Measurements from ENCODE around the gene CDK15. TPM values are rescaled to one million over a fixed set of nuclear protein-coding genes. Genes with fewer than 3 reads are reported as not detected.

CDK15 gene
- total RNA-seq, 2 donors from 2014 or later, result 1.5 to 8.3 TPM

- H3K4me1 ChIP-seq (ENCODE audit: control insufficient read depth in 1 of 2, low read depth in 2 of 2), result peaks cover 0 to 5% of the 10 kb centered on the region in 2 donors
- H3K27ac ChIP-seq, result no peak overlapping the region
- H3K36me3 ChIP-seq, result no peaks in the 10 kb centered on the region
- no peaks in the 10 kb centered on the region for H3K9me3 ChIP-seq
- no peak for DNase-seq (ENCODE audit: low spot score)
- no peak for ATAC-seq (ENCODE audit: insufficient number of reproducible peaks, low FRiP score, low read depth)
- H3K4me3 ChIP-seq, result no peak overlapping the region
- TF ChIP-seq CTCF (IDR thresholded peaks at IDR 0.05), result no peak
- H3K27me3 ChIP-seq (replicated peaks; ENCODE audit: insufficient read depth), result no peaks in the 10 kb centered on the region
Observed at GRCh38 chr2:201907563-201907881, 101.2 kb downstream of the CDK15 start.

GRCh38 chr2:201908901-201909300 is 102.6 kb downstream of the CDK15 start:
- Histone ChIP-seq H3K4me1 (ENCODE audit: control insufficient read depth in 1 of 2, low read depth in 2 of 2) (peaks cover 0 to 5% of the 10 kb centered on the region in 2 donors), H3K27ac (no peak overlapping the region), H3K36me3 (no peaks in the 10 kb centered on the region), H3K9me3 (no peaks in the 10 kb centered on the region), H3K4me3 (no peak overlapping the region), H3K27me3 (replicated peaks; ENCODE audit: insufficient read depth) (no peaks in the 10 kb centered on the region)
- no peak for DNase-seq (ENCODE audit: low spot score)
- ATAC-seq (ENCODE audit: insufficient number of reproducible peaks, low FRiP score, low read depth), result no peak
- no peak for TF ChIP-seq CTCF (IDR thresholded peaks at IDR 0.05)

GRCh38 chr2:201909348-201909747 is 103.0 kb downstream of the CDK15 start:
- ATAC-seq (ENCODE audit: insufficient number of reproducible peaks, low FRiP score, low read depth), result no peak
- no peak overlapping the region for H3K27ac ChIP-seq
- H3K9me3 ChIP-seq, result no peaks in the 10 kb centered on the region
- TF ChIP-seq CTCF (IDR thresholded peaks at IDR 0.05), result no peak
- H3K4me3 ChIP-seq, result no peak overlapping the region
- no peaks in the 10 kb centered on the region for H3K36me3 ChIP-seq
- no peak for DNase-seq (ENCODE audit: low spot score)
- H3K4me1 ChIP-seq (ENCODE audit: control insufficient read depth in 1 of 2, low read depth in 2 of 2), result peaks cover 0 to 5% of the 10 kb centered on the region in 2 donors
- no peaks in the 10 kb centered on the region for H3K27me3 ChIP-seq (replicated peaks; ENCODE audit: insufficient read depth)

- Histone ChIP-seq H3K4me1 (ENCODE audit: control insufficient read depth in 1 of 2, low read depth in 2 of 2) (peaks cover 0 to 5% of the 10 kb centered on the region in 2 donors), H3K9me3 (no peaks in the 10 kb centered on the region), H3K4me3 (no peak overlapping the region), H3K27ac (no peak overlapping the region), H3K27me3 (replicated peaks; ENCODE audit: insufficient read depth) (no peaks in the 10 kb centered on the region), H3K36me3 (no peaks in the 10 kb centered on the region)
- DNase-seq (ENCODE audit: low spot score) (no peak), ATAC-seq (ENCODE audit: insufficient number of reproducible peaks, low FRiP score, low read depth) (no peak)
- no peak for TF ChIP-seq CTCF (IDR thresholded peaks at IDR 0.05)
Observed at GRCh38 chr2:201909961-201910361, 103.6 kb downstream of the CDK15 start.

GRCh38 chr2:201911372-201911771 is 105.0 kb downstream of the CDK15 start:
- ATAC-seq (ENCODE audit: insufficient number of reproducible peaks, low FRiP score, low read depth) (no peak), DNase-seq (ENCODE audit: low spot score) (no peak)
- Histone ChIP-seq H3K4me1 (ENCODE audit: control insufficient read depth in 1 of 2, low read depth in 2 of 2) (peaks cover 0 to 5% of the 10 kb centered on the region in 2 donors), H3K9me3 (no peaks in the 10 kb centered on the region), H3K36me3 (no peaks in the 10 kb centered on the region), H3K27me3 (replicated peaks; ENCODE audit: insufficient read depth) (no peaks in the 10 kb centered on the region), H3K27ac (no peak overlapping the region), H3K4me3 (no peak overlapping the region)
- TF ChIP-seq CTCF (IDR thresholded peaks at IDR 0.05), result no peak

Data from thoracic aorta (tissue), 2 donors.